ENCODE data around the gene SNX30. TPM values are rescaled to one million over a fixed set of nuclear protein-coding genes. Genes with fewer than 3 reads are reported as not detected.

Gene SNX30
- polyA plus RNA-seq, 3 donors from 2014 or later, result 1.1 to 3.1 (median 2.1) TPM

GRCh38 chr9:112757282-112757883 is 6.8 kb downstream of the SNX30 start:
- no peak overlapping the region for H3K4me3 Mint-ChIP-seq
- peaks cover 2 to 26% (median 2%) of the 10 kb centered on the region in 3 donors for H3K27me3 Mint-ChIP-seq (ENCODE audit: low read depth in 3 of 3)
- H3K9me3 Mint-ChIP-seq, result no peaks in the 10 kb centered on the region
- DNase-seq, result no peak
- peak overlapping the region in 1 of 6 donors; percentile 7 for H3K27ac Mint-ChIP-seq
- peaks cover 66 to 76% of the 10 kb centered on the region in 2 donors for H3K4me1 Mint-ChIP-seq
- peaks cover 0 to 20% (median 12%) of the 10 kb centered on the region in 3 donors for H3K36me3 Mint-ChIP-seq

GRCh38 chr9:112757940-112758339 is 7.4 kb downstream of the SNX30 start:
- H3K27me3 Mint-ChIP-seq (ENCODE audit: low read depth in 3 of 3), result peaks cover 0 to 21% (median 2%) of the 10 kb centered on the region in 3 donors
- no peak for DNase-seq
- peaks cover 0 to 20% (median 12%) of the 10 kb centered on the region in 3 donors for H3K36me3 Mint-ChIP-seq
- H3K4me3 Mint-ChIP-seq, result no peak overlapping the region
- H3K27ac Mint-ChIP-seq, result no peak overlapping the region
- H3K9me3 Mint-ChIP-seq, result no peaks in the 10 kb centered on the region
- peaks cover 61 to 71% of the 10 kb centered on the region in 2 donors for H3K4me1 Mint-ChIP-seq

- Mint-ChIP-seq H3K4me3 (peak overlapping the region in 1 of 5 donors; percentile 23), H3K9me3 (no peaks in the 10 kb centered on the region), H3K4me1 (peaks cover 37 to 42% of the 10 kb centered on the region in 2 donors), H3K27me3 (ENCODE audit: low read depth in 3 of 3) (peaks cover 0 to 8% (median 2%) of the 10 kb centered on the region in 3 donors), H3K27ac (peak overlapping the region in 1 of 6 donors; percentile 31), H3K36me3 (peaks cover 0 to 16% (median 12%) of the 10 kb centered on the region in 3 donors)
- DNase-seq, result no peak
These were observed 10.3 kb downstream of the SNX30 start for GRCh38 chr9:112760821-112761220.

- DNase-seq, result no peak
- H3K27ac Mint-ChIP-seq, result no peak overlapping the region
- H3K4me3 Mint-ChIP-seq, result no peak overlapping the region
- H3K27me3 Mint-ChIP-seq (ENCODE audit: low read depth in 3 of 3), result peaks cover 0 to 4% (median 2%) of the 10 kb centered on the region in 3 donors
- peaks cover 0 to 7% (median 0%) of the 10 kb centered on the region in 6 donors for H3K9me3 Mint-ChIP-seq
- peaks cover 7 to 19% (median 12%) of the 10 kb centered on the region in 3 donors for H3K36me3 Mint-ChIP-seq
- peaks cover 29 to 32% of the 10 kb centered on the region in 2 donors for H3K4me1 Mint-ChIP-seq
These were observed 11.5 kb downstream of the SNX30 start for GRCh38 chr9:112761912-112762655.

GRCh38 chr9:112762726-112763518 is 12.4 kb downstream of the SNX30 start:
- H3K36me3 Mint-ChIP-seq, result peaks cover 8 to 16% (median 9%) of the 10 kb centered on the region in 3 donors
- no peak for DNase-seq
- H3K27ac Mint-ChIP-seq, result no peak overlapping the region
- peaks cover 0 to 7% (median 0%) of the 10 kb centered on the region in 6 donors for H3K9me3 Mint-ChIP-seq
- no peak overlapping the region for H3K4me3 Mint-ChIP-seq
- peaks cover 0 to 3% (median 0%) of the 10 kb centered on the region in 3 donors for H3K27me3 Mint-ChIP-seq (ENCODE audit: low read depth in 3 of 3)
- H3K4me1 Mint-ChIP-seq, result peaks cover 21 to 23% of the 10 kb centered on the region in 2 donors

- DNase-seq, result no peak
- Mint-ChIP-seq H3K4me3 (no peak overlapping the region), H3K36me3 (peaks cover 9 to 19% (median 13%) of the 10 kb centered on the region in 3 donors), H3K27ac (peak overlapping the region in 1 of 6 donors; percentile 24), H3K9me3 (peaks cover 0 to 7% (median 0%) of the 10 kb centered on the region in 6 donors), H3K4me1 (peaks cover 15 to 19% of the 10 kb centered on the region in 2 donors), H3K27me3 (ENCODE audit: low read depth in 3 of 3) (peaks cover 0 to 5% (median 0%) of the 10 kb centered on the region in 3 donors)
These were observed 13.8 kb downstream of the SNX30 start for GRCh38 chr9:112764344-112764743.

- Mint-ChIP-seq H3K27me3 (ENCODE audit: low read depth in 3 of 3) (peaks cover 0 to 5% (median 0%) of the 10 kb centered on the region in 3 donors), H3K36me3 (peaks cover 13 to 24% (median 14%) of the 10 kb centered on the region in 3 donors), H3K9me3 (peaks cover 0 to 7% (median 0%) of the 10 kb centered on the region in 6 donors), H3K4me3 (no peak overlapping the region), H3K4me1 (peaks cover 13 to 22% of the 10 kb centered on the region in 2 donors), H3K27ac (no peak overlapping the region)
- no peak for DNase-seq
These were observed 14.3 kb downstream of the SNX30 start for GRCh38 chr9:112764837-112765236.

GRCh38 chr9:112765281-112765680 is 14.7 kb downstream of the SNX30 start:
- peaks cover 9 to 18% of the 10 kb centered on the region in 2 donors for H3K4me1 Mint-ChIP-seq
- H3K36me3 Mint-ChIP-seq, result peaks cover 13 to 26% (median 14%) of the 10 kb centered on the region in 3 donors
- no peak for DNase-seq
- H3K4me3 Mint-ChIP-seq, result no peak overlapping the region
- peaks cover 0 to 5% (median 0%) of the 10 kb centered on the region in 3 donors for H3K27me3 Mint-ChIP-seq (ENCODE audit: low read depth in 3 of 3)
- H3K9me3 Mint-ChIP-seq, result peaks cover 0 to 7% (median 0%) of the 10 kb centered on the region in 6 donors
- H3K27ac Mint-ChIP-seq, result no peak overlapping the region

- peak in 1 of 3 donors; percentile 28 for DNase-seq
- Mint-ChIP-seq H3K36me3 (peaks cover 11 to 15% (median 14%) of the 10 kb centered on the region in 3 donors), H3K4me3 (peak overlapping the region; percentile 8 to 75 (median 65)), H3K27ac (peak overlapping the region in 3 of 6 donors; percentile 6 to 50 (median 27)), H3K27me3 (ENCODE audit: low read depth in 3 of 3) (peaks cover 0 to 16% (median 6%) of the 10 kb centered on the region in 3 donors), H3K4me1 (peaks cover 21 to 32% of the 10 kb centered on the region in 2 donors), H3K9me3 (peaks cover 0 to 2% (median 0%) of the 10 kb centered on the region in 6 donors)
These were observed 21.0 kb downstream of the SNX30 start for GRCh38 chr9:112771359-112772214.

GRCh38 chr9:112772215-112772509 is 21.6 kb downstream of the SNX30 start:
- peaks cover 21 to 32% of the 10 kb centered on the region in 2 donors for H3K4me1 Mint-ChIP-seq
- no peak for DNase-seq

GRCh38 chr9:112772551-112772950 is 22.0 kb downstream of the SNX30 start:
- Mint-ChIP-seq H3K27ac (no peak overlapping the region), H3K4me3 (peak overlapping the region in 1 of 5 donors; percentile 75), H3K36me3 (peaks cover 11 to 15% (median 14%) of the 10 kb centered on the region in 3 donors), H3K4me1 (peaks cover 21 to 32% of the 10 kb centered on the region in 2 donors), H3K27me3 (ENCODE audit: low read depth in 3 of 3) (peaks cover 0 to 16% (median 6%) of the 10 kb centered on the region in 3 donors), H3K9me3 (no peaks in the 10 kb centered on the region)
- no peak for DNase-seq

More at GRCh38 chr9:112772215-112772509, 21.6 kb downstream of the SNX30 start:
- peaks cover 11 to 15% (median 14%) of the 10 kb centered on the region in 3 donors for H3K36me3 Mint-ChIP-seq
- H3K27me3 Mint-ChIP-seq (ENCODE audit: low read depth in 3 of 3), result peaks cover 0 to 16% (median 6%) of the 10 kb centered on the region in 3 donors
- H3K27ac Mint-ChIP-seq, result peak overlapping the region in 2 of 6 donors; percentile 6 to 27
- no peaks in the 10 kb centered on the region for H3K9me3 Mint-ChIP-seq
- H3K4me3 Mint-ChIP-seq, result peak overlapping the region; percentile 8 to 75 (median 65)
